IMR-90 (cell line): Measurements from ENCODE around the gene CNTN5.
"Not testable (repeated sequence)": the region's sequence is repeated elsewhere in the genome, so short reads cannot be mapped to it uniquely, and the experiment has no call there.

Source experiments
- CEBPB ChIP-seq: IDR thresholded peaks from 2 replicates; pipeline ENCODE4 v1.6.1; 2012; ENCODE audit warnings: low read depth, low read length, improper control_type of control experiment
- CTCF ChIP-seq: conservative IDR thresholded peaks from 2 replicates; pipeline ENCODE4 v1.5.1; 2012; ENCODE audit warnings: mild to moderate bottlenecking, low read depth, low read length, improper control_type of control experiment
- NFE2L2 ChIP-seq: fragments of 150-350 bp; IDR thresholded peaks from 2 replicates; pipeline ENCODE4 v1.6.1; 2016; ENCODE audit warnings: low read depth, mild to moderate bottlenecking, low read length
- POLR2A ChIP-seq: IDR thresholded peaks from 2 replicates; pipeline ENCODE4 v1.6.1; 2012; ENCODE audit warnings: mild to moderate bottlenecking, low read depth, low read length
- RAD21 ChIP-seq: IDR thresholded peaks from 2 replicates; pipeline ENCODE4 v1.6.1; 2012; ENCODE audit warnings: low read length, improper control_type of control experiment
- RCOR1 ChIP-seq: IDR thresholded peaks from 2 replicates; pipeline ENCODE4 v1.6.1; 2012; ENCODE audit warnings: mild to moderate bottlenecking, low read length, improper control_type of control experiment; ENCODE audit not compliant: insufficient replicate concordance
- SMC3 ChIP-seq: fragments of 150-350 bp; IDR thresholded peaks from 2 replicates; pipeline ENCODE4 v1.6.1; 2016; ENCODE audit warnings: low read depth, mild to moderate bottlenecking, antibody characterized with exemption, low read length, moderate library complexity

DNA sequence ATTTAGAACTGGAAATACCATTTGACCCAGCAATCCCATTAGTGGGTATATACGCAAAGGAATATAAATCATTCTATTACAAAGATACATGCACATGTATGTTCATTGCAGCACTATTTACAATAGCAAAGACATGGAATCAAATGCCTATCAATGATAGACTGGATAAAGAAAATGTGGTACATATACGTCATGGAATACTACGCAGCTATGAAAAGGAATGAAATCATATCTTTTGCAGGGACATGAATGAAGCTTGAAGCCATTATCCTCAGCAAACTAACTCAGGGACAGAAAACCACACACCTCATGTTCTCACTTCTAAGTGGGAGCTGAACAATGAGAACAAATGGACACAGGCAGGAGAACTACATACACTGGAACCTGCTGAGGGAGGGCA lies 113.1 kb downstream of the CNTN5 start:
- TF ChIP-seq CTCF, SMC3, RAD21, POLR2A, RCOR1, NFE2L2, CEBPB: not testable (repeated sequence)
